GM23338 (cell line): Measurements from ENCODE around the gene MPZL1. TPM values are rescaled to one million over a fixed set of nuclear protein-coding genes. Genes with fewer than 3 reads are reported as not detected.

ENCODE experiments used
- ATAC-seq: fragments of 200-7000 bp; cut with Tn5 transposase; 3 replicates; pipeline ENCODE4 v1.9.1; 2020
- DNase-seq: peaks from one replicate; pipeline ENCODE4 v3.0.0-alpha.2; 2015; ENCODE audit warnings: low spot score
- H2AFZ ChIP-seq: fragments of 200-600 bp; sonication (generic); 2 replicates; pipeline ENCODE4 v1.8.0; 2016; ENCODE audit warnings: antibody characterized with exemption, mild to moderate bottlenecking, moderate library complexity
- H3F3A ChIP-seq: fragments of 200-600 bp; sonication (generic); replicated peaks from 2 replicates; pipeline ENCODE4 v1.8.0; 2017; ENCODE audit warnings: antibody characterized with exemption, mixed run types, low read depth
- H3K27ac ChIP-seq: fragments of 200-600 bp; sonication (generic); 2 replicates; pipeline ENCODE4 v1.6.1; 2016; ENCODE audit warnings: low read depth
- H3K27me3 ChIP-seq: fragments of 200-600 bp; sonication (generic); 2 replicates; pipeline ENCODE4 v1.8.0; 2016; ENCODE audit warnings: mild to moderate bottlenecking, mixed run types, moderate library complexity; ENCODE audit not compliant: insufficient read depth
- H3K36me3 ChIP-seq: fragments of 200-600 bp; sonication (generic); 2 replicates; pipeline ENCODE4 v1.8.0; 2016; ENCODE audit warnings: mild to moderate bottlenecking; ENCODE audit not compliant: insufficient read depth
- H3K4me1 ChIP-seq: fragments of 200-600 bp; sonication (generic); 2 replicates; pipeline ENCODE4 v1.8.0; 2016; ENCODE audit warnings: mild to moderate bottlenecking, moderate library complexity; ENCODE audit not compliant: insufficient read depth
- H3K4me2 ChIP-seq: fragments of 200-600 bp; sonication (generic); 2 replicates; pipeline ENCODE4 v1.7.1; 2017; ENCODE audit warnings: mixed run types
- H3K4me3 ChIP-seq: fragments of 200-600 bp; sonication (generic); 2 replicates; pipeline ENCODE4 v1.6.1; 2016; ENCODE audit warnings: mixed run types
- H3K79me2 ChIP-seq: fragments of 200-600 bp; sonication (generic); replicated peaks from 2 replicates; pipeline ENCODE4 v1.8.0; 2017; ENCODE audit warnings: mild to moderate bottlenecking; ENCODE audit not compliant: insufficient read depth
- H3K9me2 ChIP-seq: fragments of 200-600 bp; sonication (generic); 2 replicates; pipeline ENCODE4 v1.8.0; 2017; ENCODE audit not compliant: insufficient read depth
- H4K20me1 ChIP-seq: fragments of 200-600 bp; sonication (generic); replicated peaks from 2 replicates; pipeline ENCODE4 v1.8.0; 2017; ENCODE audit warnings: mild to moderate bottlenecking; ENCODE audit not compliant: insufficient read depth
- H3K27ac Mint-ChIP-seq: 2 replicates; pipeline ENCODE4 v1.8.0; 2020; ENCODE audit warnings: inconsistent platforms, mild to moderate bottlenecking, moderate library complexity, mixed read lengths
- H3K27me3 Mint-ChIP-seq: 3 replicates; pipeline ENCODE4 v1.8.0; 2022; ENCODE audit warnings: low read depth, mild to moderate bottlenecking, moderate library complexity, mixed read lengths, inconsistent platforms; ENCODE audit not compliant: insufficient read depth, poor library complexity
- H3K36me3 Mint-ChIP-seq: 3 replicates; pipeline ENCODE4 v1.8.0; 2021; ENCODE audit warnings: low read depth, mild to moderate bottlenecking, inconsistent platforms, moderate library complexity, mixed read lengths
- H3K4me1 Mint-ChIP-seq: 3 replicates; pipeline ENCODE4 v1.8.0; 2020; ENCODE audit warnings: mild to moderate bottlenecking, inconsistent platforms, mixed read lengths
- H3K4me3 Mint-ChIP-seq: 3 replicates; pipeline ENCODE4 v1.8.0; 2021; ENCODE audit warnings: moderate library complexity, mild to moderate bottlenecking, inconsistent platforms, mixed read lengths
- H3K9me3 Mint-ChIP-seq: 3 replicates; pipeline ENCODE4 v1.8.0; 2020; ENCODE audit warnings: moderate library complexity, mild to moderate bottlenecking, inconsistent platforms, mixed read lengths
- CREB1 ChIP-seq: fragments of 250-450 bp; sonication (Bioruptor Pico); IDR thresholded peaks from 2 replicates; pipeline ENCODE4 v1.5.0; 2020; ENCODE audit warnings: low read depth, mild to moderate bottlenecking, moderate library complexity
- ETS1 ChIP-seq: IDR thresholded peaks from 2 replicates; pipeline ENCODE4 v1.6.1; 2016; ENCODE audit warnings: antibody characterized with exemption
- EZH2 ChIP-seq: fragments of 200-600 bp; sonication (generic); IDR thresholded peaks from one replicate; pipeline ENCODE4 v1.8.0; 2017; ENCODE audit warnings: antibody characterized with exemption, mild to moderate bottlenecking, low read depth; ENCODE audit not compliant: unreplicated experiment
- NANOG ChIP-seq: IDR thresholded peaks from 2 replicates; pipeline ENCODE4 v1.6.1; 2016; ENCODE audit warnings: antibody characterized with exemption, borderline replicate concordance
- STAT1 ChIP-seq: IDR thresholded peaks from one replicate; pipeline ENCODE4 v1.6.1; 2016; ENCODE audit warnings: antibody characterized with exemption; ENCODE audit not compliant: unreplicated experiment
- ZNF114 ChIP-seq: fragments of 250-450 bp; sonication (Bioruptor Pico); IDR thresholded peaks from 2 replicates; pipeline ENCODE4 v1.5.0; 2020; ENCODE audit warnings: mild to moderate bottlenecking, moderate library complexity
- ZNF331 ChIP-seq: fragments of 250-450 bp; sonication (Bioruptor Pico); IDR thresholded peaks from 2 replicates; pipeline ENCODE4 v1.5.0; 2020; ENCODE audit warnings: low read depth, mild to moderate bottlenecking, moderate library complexity
- polyA plus RNA-seq: library from polyadenylated mRNA; unstranded; fragments of >200 nt; fragmentation: Nextera tagmentation; extraction: Ambion mirVana; gene quantifications from 2 replicates; pipeline ENCODE4 v1.2.1, GENCODE V29; 2016
- total RNA-seq: library from RNA; depleted of rRNA; stranded (reverse); fragments of >200 nt; shearing (Covaris generic); gene quantifications from 2 replicates; pipeline ENCODE4 v1.2.3, GENCODE V29; 2014
- TF ChIP-seq, protein P1 (sequence below): IDR thresholded peaks from one replicate; pipeline ENCODE4 v1.6.1; 2018; ENCODE audit warnings: antibody characterized with exemption; ENCODE audit not compliant: unreplicated experiment

MPZL1 gene
- total and polyA plus RNA-seq, 2 experiments from 2014 or later, result 35.1 to 85.1 TPM

DNA sequence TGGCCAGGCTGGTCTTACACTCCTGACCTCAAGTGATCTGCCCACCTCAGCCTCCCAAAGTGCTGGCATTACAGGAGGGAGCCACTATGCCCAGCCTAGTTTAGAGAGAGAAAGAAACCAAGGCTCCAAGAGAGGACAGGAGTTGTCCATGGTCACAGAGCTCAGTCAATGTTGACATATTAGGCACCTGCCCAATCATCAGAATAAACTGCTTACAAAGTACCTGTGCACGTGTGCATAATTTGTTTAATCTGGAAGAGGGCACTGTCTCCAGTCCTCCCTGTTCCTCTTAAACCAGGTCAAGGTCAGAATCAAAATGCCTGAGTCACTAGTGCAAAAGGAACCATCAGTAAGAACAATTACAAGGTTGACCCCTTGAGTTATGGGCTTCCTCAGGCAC, 20.3 kb upstream of the MPZL1 start (continued):
- TF ChIP-seq, protein P1, sequence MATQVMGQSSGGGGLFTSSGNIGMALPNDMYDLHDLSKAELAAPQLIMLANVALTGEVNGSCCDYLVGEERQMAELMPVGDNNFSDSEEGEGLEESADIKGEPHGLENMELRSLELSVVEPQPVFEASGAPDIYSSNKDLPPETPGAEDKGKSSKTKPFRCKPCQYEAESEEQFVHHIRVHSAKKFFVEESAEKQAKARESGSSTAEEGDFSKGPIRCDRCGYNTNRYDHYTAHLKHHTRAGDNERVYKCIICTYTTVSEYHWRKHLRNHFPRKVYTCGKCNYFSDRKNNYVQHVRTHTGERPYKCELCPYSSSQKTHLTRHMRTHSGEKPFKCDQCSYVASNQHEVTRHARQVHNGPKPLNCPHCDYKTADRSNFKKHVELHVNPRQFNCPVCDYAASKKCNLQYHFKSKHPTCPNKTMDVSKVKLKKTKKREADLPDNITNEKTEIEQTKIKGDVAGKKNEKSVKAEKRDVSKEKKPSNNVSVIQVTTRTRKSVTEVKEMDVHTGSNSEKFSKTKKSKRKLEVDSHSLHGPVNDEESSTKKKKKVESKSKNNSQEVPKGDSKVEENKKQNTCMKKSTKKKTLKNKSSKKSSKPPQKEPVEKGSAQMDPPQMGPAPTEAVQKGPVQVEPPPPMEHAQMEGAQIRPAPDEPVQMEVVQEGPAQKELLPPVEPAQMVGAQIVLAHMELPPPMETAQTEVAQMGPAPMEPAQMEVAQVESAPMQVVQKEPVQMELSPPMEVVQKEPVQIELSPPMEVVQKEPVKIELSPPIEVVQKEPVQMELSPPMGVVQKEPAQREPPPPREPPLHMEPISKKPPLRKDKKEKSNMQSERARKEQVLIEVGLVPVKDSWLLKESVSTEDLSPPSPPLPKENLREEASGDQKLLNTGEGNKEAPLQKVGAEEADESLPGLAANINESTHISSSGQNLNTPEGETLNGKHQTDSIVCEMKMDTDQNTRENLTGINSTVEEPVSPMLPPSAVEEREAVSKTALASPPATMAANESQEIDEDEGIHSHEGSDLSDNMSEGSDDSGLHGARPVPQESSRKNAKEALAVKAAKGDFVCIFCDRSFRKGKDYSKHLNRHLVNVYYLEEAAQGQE, result no peak
- no peak for TF ChIP-seq CREB1 (CRISPR knock-in tag)
- no peak for TF ChIP-seq EZH2
- TF ChIP-seq ETS1, result no peak
- no peak for TF ChIP-seq ZNF114 (CRISPR knock-in tag)
- TF ChIP-seq ZNF331 (CRISPR knock-in tag), result no peak

DNA sequence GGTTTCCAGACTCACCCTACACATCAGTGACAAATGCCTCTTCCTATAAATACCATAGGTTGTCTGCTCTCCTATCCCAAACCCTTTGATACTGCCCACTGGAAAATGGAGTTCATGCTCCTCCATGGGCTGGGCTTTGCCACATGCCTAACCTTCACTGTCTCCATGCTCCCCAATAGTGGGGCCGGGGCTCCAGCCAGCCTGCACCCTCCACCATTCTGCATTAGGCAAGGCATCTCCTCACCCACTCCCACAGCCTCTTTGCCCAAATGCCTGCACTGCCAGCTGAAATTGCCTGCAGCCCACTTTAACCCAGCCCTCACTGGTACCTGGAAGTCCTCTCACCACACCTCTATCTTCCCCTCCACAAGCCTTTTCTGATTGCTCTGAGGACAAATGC, 18.2 kb upstream of the MPZL1 start:
- Histone ChIP-seq H3F3A (no peaks in the 10 kb centered on the region), H3K4me2 (no peak overlapping the region), H3K79me2 (no peaks in the 10 kb centered on the region), H3K4me1 (peaks cover 32% of the 10 kb centered on the region), H3K36me3 (no peaks in the 10 kb centered on the region), H3K27me3 (no peaks in the 10 kb centered on the region), H2AFZ (no peak overlapping the region), H3K9me2 (no peaks in the 10 kb centered on the region; the same call in 1 of the 2 replicates), H4K20me1 (no peaks in the 10 kb centered on the region), H3K4me3 (no peak overlapping the region), H3K27ac (no peak overlapping the region)
- DNase-seq, result no peak
- Mint-ChIP-seq H3K27ac (no peak overlapping the region), H3K9me3 (no peaks in the 10 kb centered on the region), H3K36me3 (no peaks in the 10 kb centered on the region), H3K4me1 (peaks cover 44% of the 10 kb centered on the region), H3K4me3 (no peak overlapping the region), H3K27me3 (peaks cover 8% of the 10 kb centered on the region)
- no peak for ATAC-seq
- no peak for TF ChIP-seq EZH2
- no peak for TF ChIP-seq ZNF331 (CRISPR knock-in tag)
- TF ChIP-seq NANOG, result no peak
- TF ChIP-seq STAT1, result no peak
- no peak for TF ChIP-seq ETS1
